PC-3 (cell line): Measurements from ENCODE around the gene LYVE1. TPM values are rescaled to one million over a fixed set of nuclear protein-coding genes. Genes with fewer than 3 reads are reported as not detected.
A peak's percentile ranks its signal among the peaks of the same experiment; 100 is the strongest.

Experiments used
- ATAC-seq: fragments of 200-7000 bp; cut with Tn5 transposase; 2 replicates; pipeline ENCODE4 v1.9.1; 2020; ENCODE audit warnings: mild to moderate bottlenecking, moderate library complexity
- BruUV-seq: library from RNA; stranded (reverse); fragments of 400-500 nt; replicated peaks from 2 replicates; lab custom pipeline; 2021; lab: Mats Ljungman, UMichigan
- CTCF ChIA-PET: fragments of 300-600 bp; sonication (Branson Sonifier 250); formaldehyde crosslinking; loops from one replicate; lab custom pipeline; 2022; ENCODE audit warnings: antibody characterized with exemption; lab: Charles Lee
- POLR2A ChIA-PET: fragments of 300-600 bp; sonication (Branson Sonifier 250); formaldehyde crosslinking; loops from one replicate; lab custom pipeline; 2022; ENCODE audit warnings: antibody characterized with exemption; ENCODE audit not compliant: unreplicated experiment; lab: Charles Lee
- DNase-seq: peaks from one replicate; pipeline ENCODE4 v3.0.0-alpha.2; 2015
- H2AFZ ChIP-seq: fragments of 300-600 bp; sonication (generic); 2 replicates; pipeline ENCODE4 v1.6.0; 2016; ENCODE audit warnings: antibody characterized with exemption, low read length
- H3F3A ChIP-seq: fragments of 300-600 bp; sonication (generic); one replicate; pipeline ENCODE4 v1.6.0; 2017; ENCODE audit warnings: antibody characterized with exemption, low read length, control low read depth, mild to moderate bottlenecking; ENCODE audit not compliant: unreplicated experiment
- H3K27ac ChIP-seq: fragments of 300-600 bp; sonication (generic); 2 replicates; pipeline ENCODE4 v1.5.1; 2016; ENCODE audit warnings: mild to moderate bottlenecking, low read length
- H3K27me3 ChIP-seq: fragments of 300-600 bp; sonication (generic); 2 replicates; pipeline ENCODE4 v1.6.1; 2016; ENCODE audit warnings: low read length, mixed read lengths
- H3K36me3 ChIP-seq: fragments of 300-600 bp; sonication (generic); 2 replicates; pipeline ENCODE4 v1.6.1; 2016; ENCODE audit warnings: low read depth, mixed run types, low read length, mixed read lengths
- H3K4me1 ChIP-seq: fragments of 300-600 bp; sonication (generic); 2 replicates; pipeline ENCODE4 v1.5.1; 2016; ENCODE audit warnings: low read length; ENCODE audit not compliant: insufficient read depth
- H3K4me2 ChIP-seq: fragments of 300-600 bp; sonication (generic); 2 replicates; pipeline ENCODE4 v1.6.0; 2016; ENCODE audit warnings: low read length
- H3K4me3 ChIP-seq: fragments of 300-600 bp; sonication (generic); 2 replicates; pipeline ENCODE4 v1.5.1; 2016; ENCODE audit warnings: mild to moderate bottlenecking, low read length, mixed read lengths
- H3K79me2 ChIP-seq: fragments of 300-600 bp; sonication (generic); 2 replicates; pipeline ENCODE4 v1.6.1; 2017; ENCODE audit warnings: low read length, mixed read lengths
- H3K9ac ChIP-seq: fragments of 300-600 bp; sonication (generic); 2 replicates; pipeline ENCODE4 v1.6.0; 2016; ENCODE audit warnings: mild to moderate bottlenecking, low read length
- H3K9me2 ChIP-seq: fragments of 300-600 bp; sonication (generic); replicated peaks from 2 replicates; pipeline ENCODE4 v1.6.1; 2016; ENCODE audit warnings: mixed run types, low read length, mixed read lengths
- H3K9me3 ChIP-seq: fragments of 300-600 bp; sonication (generic); 2 replicates; pipeline ENCODE4 v1.6.1; 2016; ENCODE audit warnings: low read length, mixed read lengths
- H4K20me1 ChIP-seq: fragments of 300-600 bp; sonication (generic); 2 replicates; pipeline ENCODE4 v1.6.1; 2016; ENCODE audit warnings: low read length, mixed read lengths
- CTCF ChIP-seq: fragments of 300-600 bp; sonication (generic); conservative IDR thresholded peaks from 2 replicates; pipeline ENCODE4 v1.5.1; 2017; ENCODE audit warnings: antibody characterized with exemption, low read depth, mild to moderate bottlenecking, low read length
- EZH2 ChIP-seq: fragments of 300-600 bp; sonication (generic); IDR thresholded peaks from one replicate; pipeline ENCODE4 v1.6.1; 2017; ENCODE audit warnings: antibody characterized with exemption, mild to moderate bottlenecking, low read length; ENCODE audit not compliant: unreplicated experiment
- EZH2phosphoT487 ChIP-seq: fragments of 300-600 bp; sonication (generic); IDR thresholded peaks from 2 replicates; pipeline ENCODE4 v1.6.1; 2018; ENCODE audit warnings: mild to moderate bottlenecking, antibody characterized with exemption, low read length, borderline replicate concordance
- intact Hi-C: fragments of 100-400 bp; cut with micrococcal nuclease; formaldehyde crosslinking; loops from 2 replicates; pipeline ENCODE4 v1.9.0; 2023
- total RNA-seq: library from RNA; depleted of rRNA; stranded (reverse); fragments of >200 nt; gene quantifications from 2 replicates; pipeline ENCODE4 v1.2.3, GENCODE V29; 2014

LYVE1 gene
- total RNA-seq, 1 experiment from 2014 or later, result not detected

- no peaks in the 10 kb centered on the region for H3K9me3 ChIP-seq
- BruUV-seq, result no TSS peak
- intact Hi-C loops, result no loop called here
- no peak overlapping the region for H2AFZ ChIP-seq
- no peaks in the 10 kb centered on the region for H4K20me1 ChIP-seq
- no peak overlapping the region for H3K9ac ChIP-seq
- H3F3A ChIP-seq, result peaks cover 4% of the 10 kb centered on the region
- H3K27me3 ChIP-seq, result no peaks in the 10 kb centered on the region
- DNase-seq (peak; percentile 81), ATAC-seq (peak; percentile 96)
- no peak overlapping the region for H3K4me3 ChIP-seq
- peak overlapping the region; percentile 75 for H3K4me2 ChIP-seq
- ChIA-PET CTCF (interaction anchor here (0.6 kb wide), 1 partner anchor 223 kb away, joined by 3 read pairs; no protein-coding TSS in a partner anchor), POLR2A (no interaction called here)
- peaks cover 3% of the 10 kb centered on the region; the same call in 1 of the 2 replicates for H3K36me3 ChIP-seq
- no peaks in the 10 kb centered on the region for H3K9me2 ChIP-seq
- H3K4me1 ChIP-seq, result peaks cover 24% of the 10 kb centered on the region
- peak overlapping the region; percentile 51 for H3K27ac ChIP-seq
- TF ChIP-seq EZH2phosphoT487, result no peak
- TF ChIP-seq EZH2, result no peak
- no peak for TF ChIP-seq CTCF
- H3K79me2 ChIP-seq, result no peaks in the 10 kb centered on the region
Measured at GRCh38 chr11:10526974-10527918, 41.2 kb downstream of the LYVE1 start.

- Histone ChIP-seq H3K27ac (no peak overlapping the region), H3K4me1 (peaks cover 24% of the 10 kb centered on the region), H3K4me3 (no peak overlapping the region), H4K20me1 (no peaks in the 10 kb centered on the region), H3K36me3 (peaks cover 3% of the 10 kb centered on the region; the same call in 1 of the 2 replicates), H3K9me2 (no peaks in the 10 kb centered on the region), H3K27me3 (no peaks in the 10 kb centered on the region), H3K9me3 (no peaks in the 10 kb centered on the region), H2AFZ (no peak overlapping the region), H3F3A (peaks cover 4% of the 10 kb centered on the region), H3K4me2 (no peak overlapping the region), H3K9ac (no peak overlapping the region), H3K79me2 (no peaks in the 10 kb centered on the region)
- ATAC-seq, result peak; percentile 39
- intact Hi-C loops, result no loop called here
- BruUV-seq, result no TSS peak
- no peak for DNase-seq
- POLR2A ChIA-PET, result no interaction called here
- CTCF ChIA-PET, result no interaction called here
- TF ChIP-seq CTCF (no peak), EZH2phosphoT487 (no peak), EZH2 (no peak)
Measured at GRCh38 chr11:10524471-10524870, 44.0 kb downstream of the LYVE1 start.
